Gastrocnemius medialis (tissue), 4 donors: Measurements from ENCODE around the gene NOXA1. TPM values are rescaled to one million over a fixed set of nuclear protein-coding genes. Genes with fewer than 3 reads are reported as not detected.

Source experiments
- ATAC-seq, 2 donors: fragments of 150-250 bp; one replicate each; pipeline ENCODE4 v1.9.1; 2016
- DNase-seq, 2 donors: peaks; one replicate each; pipeline ENCODE4 v3.0.0-alpha.2; 2019
- H3K27ac ChIP-seq, 4 donors: fragments of 200-600 bp; sonication (generic); 1 replicate in 1 of 4; 2 replicates in 3 of 4; pipeline ENCODE4 v1.5.1; 2016 to 2018; ENCODE audit warnings: mild to moderate bottlenecking in 2 of 4, moderate library complexity in 1 of 4
- H3K27me3 ChIP-seq, 3 donors: fragments of 200-600 bp; sonication (generic) in 2 of 3; 1 replicate in 1 of 3; 2 replicates in 2 of 3; pipeline versions ENCODE4 v1.5.1 to v1.6.0; 2016 to 2019; ENCODE audit warnings: mild to moderate bottlenecking in 1 of 3, moderate library complexity in 1 of 3
- H3K36me3 ChIP-seq, 2 donors: fragments of 200-600 bp; sonication (generic) in 1 of 2; one replicate each; pipeline ENCODE4 v1.5.1; 2017 to 2018
- H3K4me1 ChIP-seq, 2 donors: fragments of 200-600 bp; sonication (generic) in 1 of 2; one replicate each; pipeline ENCODE4 v1.5.1; 2016 to 2017; ENCODE audit warnings: mild to moderate bottlenecking in 2 of 2
- H3K4me3 ChIP-seq, 4 donors: fragments of 200-600 bp; sonication (generic) in 3 of 4; 1 replicate in 1 of 4; 2 replicates in 3 of 4; pipeline ENCODE4 v1.5.1; 2016 to 2019; ENCODE audit warnings: mild to moderate bottlenecking in 2 of 4
- H3K9me3 ChIP-seq, 3 donors: fragments of 200-600 bp; sonication (generic) in 2 of 3; 1 replicate in 1 of 3; 2 replicates in 2 of 3; pipeline ENCODE4 v1.5.1; 2016 to 2019
- POLR2A ChIP-seq, 2 donors: fragments of 450-650 bp; IDR thresholded peaks; one replicate each; pipeline ENCODE4 v1.6.1; 2017; ENCODE audit warnings: antibody characterized with exemption in 2 of 2, mild to moderate bottlenecking in 2 of 2, moderate library complexity in 2 of 2
- in situ Hi-C, 4 donors: fragments of 200-750 bp; cut with MboI; loops; one replicate each; pipeline versions ENCODE4 v1.15.0 to v1.8.0; 2017; ENCODE audit warnings: low sequenced_read_pairs in 4 of 4
- intact Hi-C: fragments of 100-400 bp; cut with DNase I; formaldehyde crosslinking; loops from one replicate; pipeline ENCODE4 v1.15.1; 2023; ENCODE audit warnings: low total_unique reads
- total RNA-seq, 4 donors: library from RNA; depleted of rRNA; stranded (reverse); fragments of >200 nt; gene quantifications; one replicate each; pipeline versions ENCODE4 v1.1.0 to v1.2.3, GENCODE V29; 2016
- TF ChIP-seq, protein P1 (sequence below), 5 experiments: fragments of 450-650 bp in 3 of 5; fragments of 200-600 bp in 2 of 5; sonication (generic) in 2 of 5; IDR thresholded peaks in 4 of 5; conservative IDR thresholded peaks in 1 of 5; 1 replicate in 4 of 5; 2 replicates in 1 of 5; pipeline ENCODE4 v1.5.1; 2016 to 2019; ENCODE audit warnings: antibody characterized with exemption in 5 of 5, mild to moderate bottlenecking in 3 of 5, moderate library complexity in 3 of 5

Gene NOXA1
- total RNA-seq, 4 donors from 2014 or later = 0.41 to 2.5 (median 1.8) TPM

- Histone ChIP-seq H3K36me3 (no peaks in the 10 kb centered on the region), H3K9me3 (no peaks in the 10 kb centered on the region), H3K27ac (peak overlapping the region in 2 of 4 donors; percentile 37 to 64), H3K4me1 (peaks cover 12 to 16% of the 10 kb centered on the region in 2 donors), H3K4me3 (peak overlapping the region in 2 of 4 donors; percentile 5 to 51), H3K27me3 (no peaks in the 10 kb centered on the region)
- peak in 1 of 2 donors; percentile 52 for TF ChIP-seq POLR2A (IDR thresholded peaks at IDR 0.05)
- TF ChIP-seq, protein P1, sequence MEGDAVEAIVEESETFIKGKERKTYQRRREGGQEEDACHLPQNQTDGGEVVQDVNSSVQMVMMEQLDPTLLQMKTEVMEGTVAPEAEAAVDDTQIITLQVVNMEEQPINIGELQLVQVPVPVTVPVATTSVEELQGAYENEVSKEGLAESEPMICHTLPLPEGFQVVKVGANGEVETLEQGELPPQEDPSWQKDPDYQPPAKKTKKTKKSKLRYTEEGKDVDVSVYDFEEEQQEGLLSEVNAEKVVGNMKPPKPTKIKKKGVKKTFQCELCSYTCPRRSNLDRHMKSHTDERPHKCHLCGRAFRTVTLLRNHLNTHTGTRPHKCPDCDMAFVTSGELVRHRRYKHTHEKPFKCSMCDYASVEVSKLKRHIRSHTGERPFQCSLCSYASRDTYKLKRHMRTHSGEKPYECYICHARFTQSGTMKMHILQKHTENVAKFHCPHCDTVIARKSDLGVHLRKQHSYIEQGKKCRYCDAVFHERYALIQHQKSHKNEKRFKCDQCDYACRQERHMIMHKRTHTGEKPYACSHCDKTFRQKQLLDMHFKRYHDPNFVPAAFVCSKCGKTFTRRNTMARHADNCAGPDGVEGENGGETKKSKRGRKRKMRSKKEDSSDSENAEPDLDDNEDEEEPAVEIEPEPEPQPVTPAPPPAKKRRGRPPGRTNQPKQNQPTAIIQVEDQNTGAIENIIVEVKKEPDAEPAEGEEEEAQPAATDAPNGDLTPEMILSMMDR (IDR thresholded peaks at IDR 0.05 in 4 of 5, conservative IDR thresholded peaks at IDR 0.05 in 1 of 5) = no peak
- no peak for DNase-seq
- in situ Hi-C loops (loop anchor here in 3 of 4 donors (25.0 kb wide), 1 partner anchor 130 kb away; the partner anchor contains the start of gene TOR4A (in 3 of the 3)), intact Hi-C loops (no loop called here)
- ATAC-seq = no peak
Measured at GRCh38 chr9:137417161-137418021, 5.8 kb upstream of the NOXA1 start.

DNA sequence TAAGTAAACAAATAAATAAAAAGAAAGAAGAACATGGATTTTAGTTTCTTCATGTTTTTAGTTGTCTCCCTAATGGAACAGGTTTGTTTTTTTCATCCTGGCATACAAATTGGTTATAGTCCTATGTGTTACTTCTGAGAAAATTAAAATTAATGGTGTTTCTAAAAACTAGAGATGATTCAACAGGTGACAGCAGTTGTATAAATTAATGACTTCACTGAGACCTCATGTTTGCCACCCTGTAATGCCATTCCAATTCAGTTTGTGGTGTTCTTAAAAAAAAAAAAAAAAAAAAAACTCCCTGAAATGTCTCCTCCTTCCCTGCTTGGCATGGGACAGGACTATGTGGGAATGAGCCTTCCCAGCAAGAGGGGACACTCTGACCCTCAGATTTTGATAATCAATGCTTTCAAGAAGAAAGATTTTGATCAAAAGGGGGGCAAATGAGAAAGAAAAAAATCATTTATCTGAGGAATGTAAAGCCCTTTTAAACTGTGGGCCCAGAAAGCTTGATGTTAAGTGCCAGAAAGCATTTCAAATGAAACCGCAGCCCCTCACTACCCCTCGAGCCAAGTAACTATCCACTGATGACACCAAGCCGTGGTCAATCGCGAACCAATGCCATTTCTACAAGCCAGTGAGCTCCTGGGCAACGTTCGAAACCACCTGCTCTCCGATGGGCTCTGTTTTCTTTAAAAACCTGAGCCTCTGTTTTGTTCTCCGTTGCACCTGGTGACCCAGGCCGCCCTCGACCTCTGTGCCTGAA lies 1.2 kb upstream of the NOXA1 start:
- in situ Hi-C loops (loop anchor here in 3 of 4 donors (25.0 kb wide), 1 partner anchor 135 kb away; the partner anchor contains the start of gene TOR4A (in 3 of the 3)), intact Hi-C loops (loop anchor here (10.0 kb wide), 1 partner anchor 937 kb away; the partner anchor contains the start of gene SEC16A)
- DNase-seq (no peak), ATAC-seq (no peak)
- TF ChIP-seq, protein P1 (IDR thresholded peaks at IDR 0.05 in 4 of 5, conservative IDR thresholded peaks at IDR 0.05 in 1 of 5) = no peak
- TF ChIP-seq POLR2A (IDR thresholded peaks at IDR 0.05) = no peak
- Histone ChIP-seq H3K4me1 (peaks cover 14 to 29% of the 10 kb centered on the region in 2 donors), H3K9me3 (no peaks in the 10 kb centered on the region), H3K4me3 (peak overlapping the region; percentile 74 to 91 (median 82)), H3K27ac (peak overlapping the region; percentile 68 to 81 (median 78)), H3K36me3 (no peaks in the 10 kb centered on the region), H3K27me3 (no peaks in the 10 kb centered on the region)

- peak; percentile 50 to 51 for ATAC-seq
- H3K4me3 ChIP-seq = peak overlapping the region; percentile 69 to 91 (median 82)
- no peak for DNase-seq
- peak overlapping the region; percentile 48 to 75 (median 58) for H3K27ac ChIP-seq
- TF ChIP-seq, protein P1 (IDR thresholded peaks at IDR 0.05 in 4 of 5, conservative IDR thresholded peaks at IDR 0.05 in 1 of 5) = peak in 2 of 5 experiments; percentile 29
- TF ChIP-seq POLR2A (IDR thresholded peaks at IDR 0.05) = no peak
- intact Hi-C loops = loop anchor here (1.0 to 10.0 kb wide), 4 partner anchors 22 to 939 kb away; partner anchors contain the start of genes MRPL41, NSMF and SEC16A
- H3K36me3 ChIP-seq = no peaks in the 10 kb centered on the region
- in situ Hi-C loops = loop anchor here in 3 of 4 donors (25.0 kb wide), 1 partner anchor 136 kb away; the partner anchor contains the start of gene TOR4A (in 3 of the 3)
- H3K27me3 ChIP-seq = no peaks in the 10 kb centered on the region
- H3K4me1 ChIP-seq = peaks cover 14 to 29% of the 10 kb centered on the region in 2 donors
- no peaks in the 10 kb centered on the region for H3K9me3 ChIP-seq
Measured at GRCh38 chr9:137423514-137424291, 510 bp downstream of the NOXA1 start.
